IMR-90 (cell line): Measurements from ENCODE around the gene GPR39. TPM values are rescaled to one million over a fixed set of nuclear protein-coding genes. Genes with fewer than 3 reads are reported as not detected.
A peak's percentile ranks its signal among the peaks of the same experiment; 100 is the strongest.

Experiments used
- ATAC-seq: fragments of 200-7000 bp; cut with Tn5 transposase; 2 replicates; pipeline ENCODE4 v1.9.1; 2020; ENCODE audit warnings: low read depth, mild to moderate bottlenecking, moderate library complexity
- BruUV-seq: library from RNA; stranded (reverse); fragments of 400-500 nt; replicated peaks from 2 replicates; lab custom pipeline; 2021; lab: Mats Ljungman, UMichigan
- CTCF ChIA-PET: fragments of 300-600 bp; formaldehyde crosslinking; extraction: SDS; loops from one replicate; lab custom pipeline; 2021; ENCODE audit warnings: antibody characterized with exemption; lab: Yijun Ruan, JAX
- POLR2A ChIA-PET: fragments of 300-600 bp; sonication (Branson Sonifier 250); formaldehyde crosslinking; loops from one replicate; lab custom pipeline; 2022; ENCODE audit warnings: antibody characterized with exemption; ENCODE audit not compliant: unreplicated experiment; lab: Charles Lee
- DNase-seq: peaks from one replicate; pipeline ENCODE4 v3.0.0; 2013
- H2AFZ ChIP-seq: replicated peaks from 2 replicates; pipeline ENCODE3; 2013; ENCODE audit warnings: low read length, mild to moderate bottlenecking; ENCODE audit not compliant: poor library complexity
- H2AK5ac ChIP-seq: 2 replicates; pipeline ENCODE4 v1.6.1; 2013; ENCODE audit warnings: low read depth, low read length, inconsistent platforms
- H2AK9ac ChIP-seq: replicated peaks from 2 replicates; pipeline ENCODE3; 2013; ENCODE audit warnings: mild to moderate bottlenecking, low read depth, low read length, moderate library complexity; ENCODE audit not compliant: poor library complexity
- H2BK120ac ChIP-seq: 2 replicates; pipeline ENCODE4 v1.6.1; 2013; ENCODE audit warnings: low read depth, low read length, inconsistent platforms
- H2BK15ac ChIP-seq: 3 replicates; pipeline ENCODE4 v1.6.1; 2013; ENCODE audit warnings: low read depth, low read length, inconsistent platforms
- H2BK20ac ChIP-seq: 2 replicates; pipeline ENCODE4 v1.6.1; 2013; ENCODE audit warnings: low read depth, mild to moderate bottlenecking, inconsistent platforms, low read length, moderate library complexity
- H2BK5ac ChIP-seq: 2 replicates; pipeline ENCODE4 v1.6.1; 2013; ENCODE audit warnings: mild to moderate bottlenecking, low read depth, low read length, inconsistent platforms; ENCODE audit not compliant: poor library complexity, severe bottlenecking
- H3K14ac ChIP-seq: replicated peaks from 2 replicates; pipeline ENCODE4 v1.6.1; 2013; ENCODE audit warnings: low read depth, low read length, inconsistent platforms
- H3K18ac ChIP-seq: 2 replicates; pipeline ENCODE4 v1.6.1; 2013; ENCODE audit warnings: low read depth, low read length, control low read depth
- H3K23ac ChIP-seq: 2 replicates; pipeline ENCODE4 v1.6.1; 2013; ENCODE audit warnings: low read depth, low read length, inconsistent platforms
- H3K27ac ChIP-seq: 2 replicates; pipeline ENCODE4 v1.5.1; 2013; ENCODE audit warnings: mild to moderate bottlenecking, control low read depth, low read length; ENCODE audit not compliant: insufficient read depth
- H3K27me3 ChIP-seq: 2 replicates; pipeline ENCODE4 v1.6.1; 2013; ENCODE audit warnings: low read length; ENCODE audit not compliant: control insufficient read depth, insufficient read depth
- H3K36me3 ChIP-seq: 2 replicates; pipeline ENCODE4 v1.6.1; 2013; ENCODE audit warnings: low read length, mixed read lengths; ENCODE audit not compliant: control insufficient read depth, insufficient read depth
- H3K4ac ChIP-seq: 2 replicates; pipeline ENCODE4 v1.6.1; 2013; ENCODE audit warnings: low read depth, low read length, inconsistent platforms
- H3K4me1 ChIP-seq: 2 replicates; pipeline ENCODE4 v1.6.1; 2013; ENCODE audit warnings: low read length, mixed read lengths; ENCODE audit not compliant: control insufficient read depth, insufficient read depth
- H3K4me2 ChIP-seq: 2 replicates; pipeline ENCODE4 v1.6.1; 2013; ENCODE audit warnings: low read depth, mild to moderate bottlenecking, control low read depth, low read length, moderate library complexity
- H3K4me3 ChIP-seq: 2 replicates; pipeline ENCODE4 v1.5.1; 2013; ENCODE audit warnings: low read depth, mild to moderate bottlenecking, control low read depth, low read length, moderate library complexity; ENCODE audit not compliant: insufficient read depth
- H3K56ac ChIP-seq: 2 replicates; pipeline ENCODE4 v1.6.1; 2013; ENCODE audit warnings: low read length, inconsistent platforms; ENCODE audit not compliant: insufficient read depth; ENCODE audit errors: extremely low read depth
- H3K79me1 ChIP-seq, 2 experiments: 2 replicates each; pipeline ENCODE4 v1.6.1; 2013; ENCODE audit warnings: low read length in 2 of 2, inconsistent platforms in 1 of 2, low read depth in 1 of 2
- H3K9ac ChIP-seq: 2 replicates; pipeline ENCODE4 v1.6.1; 2013; ENCODE audit warnings: low read depth, low read length, control low read depth
- H3K9me1 ChIP-seq: 2 replicates; pipeline ENCODE4 v1.6.1; 2013; ENCODE audit warnings: low read length, inconsistent platforms; ENCODE audit not compliant: insufficient read depth
- H3K9me3 ChIP-seq: 2 replicates; pipeline ENCODE4 v1.6.1; 2013; ENCODE audit warnings: low read length; ENCODE audit not compliant: control insufficient read depth, insufficient read depth
- H4K20me1 ChIP-seq: 2 replicates; pipeline ENCODE4 v1.6.1; 2013; ENCODE audit warnings: low read length, inconsistent platforms; ENCODE audit not compliant: insufficient read depth
- H4K5ac ChIP-seq: 2 replicates; pipeline ENCODE4 v1.6.1; 2013; ENCODE audit warnings: mild to moderate bottlenecking, low read depth, low read length, control low read depth
- H4K8ac ChIP-seq, 2 experiments: 2 replicates each; pipeline ENCODE4 v1.6.1; 2013; ENCODE audit warnings: low read depth in 2 of 2, low read length in 2 of 2, control low read depth in 1 of 2, inconsistent platforms in 1 of 2
- H4K91ac ChIP-seq: 2 replicates; pipeline ENCODE4 v1.6.1; 2013; ENCODE audit warnings: low read depth, low read length, inconsistent platforms; ENCODE audit not compliant: insufficient read depth
- BHLHE40 ChIP-seq: fragments of 150-350 bp; IDR thresholded peaks from 2 replicates; pipeline ENCODE4 v1.6.1; 2016; ENCODE audit warnings: mild to moderate bottlenecking, low read depth, low read length
- CEBPB ChIP-seq: IDR thresholded peaks from 2 replicates; pipeline ENCODE4 v1.6.1; 2012; ENCODE audit warnings: low read depth, low read length, improper control_type of control experiment
- CHD1 ChIP-seq: IDR thresholded peaks from 2 replicates; pipeline ENCODE4 v1.6.1; 2012; ENCODE audit warnings: low read depth, low read length, improper control_type of control experiment
- FOS ChIP-seq: fragments of 150-350 bp; IDR thresholded peaks from 2 replicates; pipeline ENCODE4 v1.6.1; 2016; ENCODE audit warnings: low read depth, low read length
- MAFK ChIP-seq: IDR thresholded peaks from 2 replicates; pipeline ENCODE4 v1.6.1; 2012; ENCODE audit warnings: low read depth, low read length, improper control_type of control experiment
- MAZ ChIP-seq: IDR thresholded peaks from 2 replicates; pipeline ENCODE4 v1.6.1; 2012; ENCODE audit warnings: low read depth, mild to moderate bottlenecking, low read length, improper control_type of control experiment, moderate library complexity, borderline replicate concordance
- MXI1 ChIP-seq: IDR thresholded peaks from 2 replicates; pipeline ENCODE4 v1.6.1; 2012; ENCODE audit warnings: low read depth, mild to moderate bottlenecking, low read length, moderate library complexity, borderline replicate concordance
- NFE2L2 ChIP-seq: fragments of 150-350 bp; IDR thresholded peaks from 2 replicates; pipeline ENCODE4 v1.6.1; 2016; ENCODE audit warnings: low read depth, mild to moderate bottlenecking, low read length
- POLR2A ChIP-seq: IDR thresholded peaks from 2 replicates; pipeline ENCODE4 v1.6.1; 2012; ENCODE audit warnings: mild to moderate bottlenecking, low read depth, low read length
- RAD21 ChIP-seq: IDR thresholded peaks from 2 replicates; pipeline ENCODE4 v1.6.1; 2012; ENCODE audit warnings: low read length, improper control_type of control experiment
- RCOR1 ChIP-seq: IDR thresholded peaks from 2 replicates; pipeline ENCODE4 v1.6.1; 2012; ENCODE audit warnings: mild to moderate bottlenecking, low read length, improper control_type of control experiment; ENCODE audit not compliant: insufficient replicate concordance
- RFX5 ChIP-seq: IDR thresholded peaks from 2 replicates; pipeline ENCODE4 v1.8.0; 2012; ENCODE audit warnings: low read depth, mild to moderate bottlenecking, low read length, moderate library complexity
- SMC3 ChIP-seq: fragments of 150-350 bp; IDR thresholded peaks from 2 replicates; pipeline ENCODE4 v1.6.1; 2016; ENCODE audit warnings: low read depth, mild to moderate bottlenecking, antibody characterized with exemption, low read length, moderate library complexity
- WGBS, 2 experiments: methylation state at CpG; one replicate each; pipeline versions ENCODE4 v1.1.5 to v1.1.7; 2013; ENCODE audit warnings: missing lambda C conversion rate in 2 of 2; ENCODE audit not compliant: insufficient read length in 1 of 2; ENCODE audit errors: extremely low coverage in 2 of 2; 5-methylcytosine and 5-hydroxymethylcytosine counted together
- dilution Hi-C: fragments of 300-500 bp; cut with HindIII; formaldehyde crosslinking; loops from one replicate; pipeline ENCODE4 v1.14.3; 2018; ENCODE audit warnings: low sequenced_read_pairs; ENCODE audit not compliant: unreplicated experiment
- in situ Hi-C: fragments of 300-500 bp; cut with MboI; formaldehyde crosslinking; loops from 3 replicates; pipeline ENCODE4 v1.14.3; 2019; ENCODE audit warnings: low sequenced_read_pairs, inconsistent platforms, mixed read lengths
- intact Hi-C: fragments of 100-400 bp; cut with micrococcal nuclease; formaldehyde crosslinking; loops from 2 replicates; pipeline ENCODE4 v1.10.0; 2022
- polyA plus RNA-seq, 3 experiments: library from polyadenylated mRNA; depleted of rRNA; stranded (reverse); fragments of >200 nt; gene quantifications; 2 replicates each; pipeline ENCODE4 v1.2.3, GENCODE V29; 2012; ENCODE audit warnings: low replicate concordance in 1 of 3
- total RNA-seq: library from RNA; depleted of rRNA; stranded (reverse); fragments of >200 nt; gene quantifications from 2 replicates; pipeline ENCODE4 v1.2.3, GENCODE V29; 2012
- TF ChIP-seq, protein P1 (sequence below): fragments of 150-350 bp; IDR thresholded peaks from 2 replicates; pipeline ENCODE4 v1.6.1; 2017; ENCODE audit warnings: mild to moderate bottlenecking, antibody characterized with exemption, low read length, low read depth
- TF ChIP-seq, protein P2 (sequence below): conservative IDR thresholded peaks from 2 replicates; pipeline ENCODE4 v1.5.1; 2012; ENCODE audit warnings: mild to moderate bottlenecking, low read depth, low read length, improper control_type of control experiment
- TF ChIP-seq, protein P3 (sequence below): fragments of 150-350 bp; IDR thresholded peaks from 2 replicates; pipeline ENCODE4 v1.6.1; 2016; ENCODE audit warnings: low read depth, mild to moderate bottlenecking, low read length, moderate library complexity, borderline replicate concordance

The GPR39 gene
- total and polyA plus RNA-seq, 2 of the 4 experiments (the other 2 are of a cell fraction), result 4.4 to 9.0 TPM

DNA sequence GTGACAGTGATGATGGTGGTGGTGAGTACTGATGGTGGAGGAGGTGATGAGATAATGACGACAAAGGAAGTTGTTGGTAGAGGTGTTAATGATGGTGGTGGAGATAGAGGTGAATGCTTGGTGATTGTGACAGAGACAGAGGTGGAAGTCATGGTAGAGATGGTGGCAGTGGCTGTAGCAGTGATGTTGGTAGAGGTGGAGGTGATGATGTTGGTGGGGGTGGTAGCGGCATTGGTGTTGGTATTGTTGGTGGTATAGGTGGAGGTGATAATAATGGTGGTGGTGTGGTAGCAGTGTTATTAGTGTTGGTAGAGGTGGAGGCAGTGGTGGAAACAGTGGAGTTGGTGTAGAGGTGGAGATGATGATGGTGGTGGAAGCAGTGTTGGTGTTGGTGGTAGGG lies 217.0 kb downstream of the GPR39 start:
- Histone ChIP-seq H4K91ac (no peak overlapping the region), H3K14ac (no peak overlapping the region), H2AFZ (peak overlapping the region; percentile 15), H2BK20ac (no peak overlapping the region), H2BK120ac (no peak overlapping the region), H4K5ac (no peak overlapping the region), H4K8ac (no peak overlapping the region), H3K4ac (no peak overlapping the region), H3K4me2 (no peak overlapping the region), H3K4me1 (0 out of 2 replicates have a peak, but pooled peaks cover 2% of the 10 kb centered on the region), H2AK9ac (no peak overlapping the region), H3K27ac (no peak overlapping the region), H3K27me3 (no peaks in the 10 kb centered on the region), H2AK5ac (no peak overlapping the region), H3K56ac (no peak overlapping the region), H2BK15ac (no peak overlapping the region), H3K23ac (no peak overlapping the region), H4K20me1 (no peaks in the 10 kb centered on the region), H3K9me3 (no peaks in the 10 kb centered on the region), H3K9ac (no peak overlapping the region), H3K79me1 (no peaks in the 10 kb centered on the region), H3K4me3 (no peak overlapping the region), H2BK5ac (no peak overlapping the region), H3K9me1 (peaks cover 4% of the 10 kb centered on the region; the same call in 1 of the 2 replicates), H3K18ac (no peak overlapping the region), H3K36me3 (no peaks in the 10 kb centered on the region)
- ATAC-seq (no peak), DNase-seq (no peak)
- no TSS peak for BruUV-seq
- in situ Hi-C loops (no loop called here), intact Hi-C loops (no loop called here), dilution Hi-C loops (no loop called here)
- TF ChIP-seq RAD21 (no peak), MAZ (no peak), CEBPB (no peak), NFE2L2 (no peak), BHLHE40 (no peak), RCOR1 (no peak), CHD1 (no peak), MAFK (no peak), MXI1 (no peak), FOS (no peak), POLR2A (no peak), RFX5 (no peak), SMC3 (no peak)
- TF ChIP-seq, protein P1, sequence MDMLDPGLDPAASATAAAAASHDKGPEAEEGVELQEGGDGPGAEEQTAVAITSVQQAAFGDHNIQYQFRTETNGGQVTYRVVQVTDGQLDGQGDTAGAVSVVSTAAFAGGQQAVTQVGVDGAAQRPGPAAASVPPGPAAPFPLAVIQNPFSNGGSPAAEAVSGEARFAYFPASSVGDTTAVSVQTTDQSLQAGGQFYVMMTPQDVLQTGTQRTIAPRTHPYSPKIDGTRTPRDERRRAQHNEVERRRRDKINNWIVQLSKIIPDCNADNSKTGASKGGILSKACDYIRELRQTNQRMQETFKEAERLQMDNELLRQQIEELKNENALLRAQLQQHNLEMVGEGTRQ, result no peak
- TF ChIP-seq, protein P2, sequence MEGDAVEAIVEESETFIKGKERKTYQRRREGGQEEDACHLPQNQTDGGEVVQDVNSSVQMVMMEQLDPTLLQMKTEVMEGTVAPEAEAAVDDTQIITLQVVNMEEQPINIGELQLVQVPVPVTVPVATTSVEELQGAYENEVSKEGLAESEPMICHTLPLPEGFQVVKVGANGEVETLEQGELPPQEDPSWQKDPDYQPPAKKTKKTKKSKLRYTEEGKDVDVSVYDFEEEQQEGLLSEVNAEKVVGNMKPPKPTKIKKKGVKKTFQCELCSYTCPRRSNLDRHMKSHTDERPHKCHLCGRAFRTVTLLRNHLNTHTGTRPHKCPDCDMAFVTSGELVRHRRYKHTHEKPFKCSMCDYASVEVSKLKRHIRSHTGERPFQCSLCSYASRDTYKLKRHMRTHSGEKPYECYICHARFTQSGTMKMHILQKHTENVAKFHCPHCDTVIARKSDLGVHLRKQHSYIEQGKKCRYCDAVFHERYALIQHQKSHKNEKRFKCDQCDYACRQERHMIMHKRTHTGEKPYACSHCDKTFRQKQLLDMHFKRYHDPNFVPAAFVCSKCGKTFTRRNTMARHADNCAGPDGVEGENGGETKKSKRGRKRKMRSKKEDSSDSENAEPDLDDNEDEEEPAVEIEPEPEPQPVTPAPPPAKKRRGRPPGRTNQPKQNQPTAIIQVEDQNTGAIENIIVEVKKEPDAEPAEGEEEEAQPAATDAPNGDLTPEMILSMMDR, result no peak
- TF ChIP-seq, protein P3, sequence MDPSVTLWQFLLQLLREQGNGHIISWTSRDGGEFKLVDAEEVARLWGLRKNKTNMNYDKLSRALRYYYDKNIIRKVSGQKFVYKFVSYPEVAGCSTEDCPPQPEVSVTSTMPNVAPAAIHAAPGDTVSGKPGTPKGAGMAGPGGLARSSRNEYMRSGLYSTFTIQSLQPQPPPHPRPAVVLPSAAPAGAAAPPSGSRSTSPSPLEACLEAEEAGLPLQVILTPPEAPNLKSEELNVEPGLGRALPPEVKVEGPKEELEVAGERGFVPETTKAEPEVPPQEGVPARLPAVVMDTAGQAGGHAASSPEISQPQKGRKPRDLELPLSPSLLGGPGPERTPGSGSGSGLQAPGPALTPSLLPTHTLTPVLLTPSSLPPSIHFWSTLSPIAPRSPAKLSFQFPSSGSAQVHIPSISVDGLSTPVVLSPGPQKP, result no peak
- CTCF ChIA-PET, result no interaction called here
- POLR2A ChIA-PET, result no interaction called here
- 75% methylated on average over 2 of the region's 2 CpGs; no CpG with 5 or more reads in 1 of the 2 experiments for WGBS, 2 experiments
